Stimulated activated CD8-positive, alpha-beta memory T cell treated with anti-CD3 and anti-CD28 coated beads, Interleukin-12 subunit alpha, Interleukin-12 subunit beta, amount 100 ng/mL, for 4 hours (primary cell): Measurements from ENCODE around the gene JUND.
"Not testable (repeated sequence)": the region's sequence is repeated elsewhere in the genome, so short reads cannot be mapped to it uniquely, and the experiment has no call there.

Experiments used
- DNase-seq: peaks from one replicate; pipeline ENCODE4 v3.0.0-alpha.2; 2020; ENCODE audit warnings: low read depth

The JUND gene

DNA sequence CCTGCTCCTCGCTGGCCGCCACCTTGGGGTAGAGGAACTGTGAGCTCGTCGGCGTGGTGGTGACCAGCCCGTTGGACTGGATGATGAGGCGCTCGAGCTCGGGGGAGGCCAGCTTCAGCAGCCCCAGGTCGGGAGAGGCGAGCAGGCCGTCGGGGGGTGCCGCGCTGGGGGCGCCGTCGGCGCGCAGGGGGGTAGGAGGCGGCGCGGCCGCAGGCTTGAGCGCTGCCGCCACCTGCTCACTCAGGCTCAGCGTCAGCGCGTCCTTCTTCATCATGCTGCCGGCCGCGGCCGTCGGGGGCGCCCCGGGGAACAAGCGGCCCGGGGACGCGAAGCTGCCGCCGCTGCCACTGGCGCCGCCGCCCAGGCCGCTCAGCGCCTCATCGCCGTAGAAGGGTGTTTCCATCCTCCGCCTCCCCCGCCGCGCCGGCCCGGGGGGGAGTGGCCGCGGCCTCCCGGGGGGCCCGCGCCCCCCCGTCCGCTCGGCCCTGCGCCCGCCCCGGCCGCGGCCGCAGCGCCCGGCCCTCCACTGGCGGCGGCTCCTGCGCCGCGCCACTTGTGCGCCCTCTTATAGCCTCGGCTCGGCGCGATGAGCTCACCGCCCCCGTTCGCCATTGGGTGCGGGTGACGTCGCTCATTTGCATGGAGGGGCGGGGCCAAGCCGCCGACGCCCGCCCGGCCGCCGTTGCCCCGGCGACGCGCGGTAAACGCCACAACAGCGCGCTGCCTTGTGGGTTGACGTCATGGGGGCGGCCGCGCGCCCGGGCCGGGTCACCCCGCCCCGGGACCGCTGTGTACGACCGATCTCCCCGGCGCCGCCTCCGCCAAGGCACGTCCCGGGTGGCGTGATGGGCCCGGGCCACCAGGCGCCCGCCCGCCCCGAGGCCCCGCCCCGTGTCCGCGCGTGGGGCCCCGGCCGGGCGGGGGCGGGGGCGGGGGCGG is at the start of gene JUND:
Gene JUND, minus strand, starts transcription at position 541 of the 939 bp plus-strand sequence. Its CDS starts 138 bp downstream, at position 403.
- peak; percentile 99 for DNase-seq

DNA sequence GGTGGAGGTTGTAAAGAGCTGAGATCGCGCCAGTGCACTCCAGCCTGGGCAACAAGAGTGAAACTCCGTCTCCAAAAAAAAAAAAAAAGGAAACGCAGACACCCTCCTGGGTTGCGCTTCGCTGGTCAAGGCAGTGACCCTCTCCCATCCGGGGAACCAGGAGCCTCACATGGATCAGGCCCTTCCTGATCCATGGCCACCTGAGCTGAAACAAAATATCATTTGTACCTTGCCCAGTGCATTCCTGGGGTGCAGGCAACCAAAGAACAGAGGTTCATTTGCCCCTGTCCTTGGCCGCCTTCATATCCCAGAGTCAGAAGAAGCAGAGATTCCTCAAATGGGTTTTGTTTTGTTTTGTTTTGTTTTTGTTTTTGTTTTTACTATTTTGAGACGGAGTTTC is 49.4 kb upstream of the JUND start:
- no peak for DNase-seq

DNA sequence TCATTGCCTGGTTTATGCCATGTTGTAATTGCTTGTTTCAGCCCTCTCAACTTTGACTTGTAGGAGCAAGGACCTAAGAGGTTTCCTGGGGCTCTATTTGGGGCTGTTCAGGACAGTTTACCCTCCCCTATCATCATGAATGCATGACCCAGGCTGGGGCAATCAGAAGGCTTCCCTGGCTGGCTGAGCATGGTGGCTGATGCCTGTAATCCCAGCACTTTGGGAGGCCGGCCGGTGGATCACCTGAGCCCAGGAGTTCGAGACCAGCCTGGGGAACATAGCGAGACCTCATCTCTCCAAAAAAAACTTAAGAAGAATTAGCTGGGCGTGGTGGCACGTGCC is 47.6 kb upstream of the JUND start:
- DNase-seq: no peak

DNA sequence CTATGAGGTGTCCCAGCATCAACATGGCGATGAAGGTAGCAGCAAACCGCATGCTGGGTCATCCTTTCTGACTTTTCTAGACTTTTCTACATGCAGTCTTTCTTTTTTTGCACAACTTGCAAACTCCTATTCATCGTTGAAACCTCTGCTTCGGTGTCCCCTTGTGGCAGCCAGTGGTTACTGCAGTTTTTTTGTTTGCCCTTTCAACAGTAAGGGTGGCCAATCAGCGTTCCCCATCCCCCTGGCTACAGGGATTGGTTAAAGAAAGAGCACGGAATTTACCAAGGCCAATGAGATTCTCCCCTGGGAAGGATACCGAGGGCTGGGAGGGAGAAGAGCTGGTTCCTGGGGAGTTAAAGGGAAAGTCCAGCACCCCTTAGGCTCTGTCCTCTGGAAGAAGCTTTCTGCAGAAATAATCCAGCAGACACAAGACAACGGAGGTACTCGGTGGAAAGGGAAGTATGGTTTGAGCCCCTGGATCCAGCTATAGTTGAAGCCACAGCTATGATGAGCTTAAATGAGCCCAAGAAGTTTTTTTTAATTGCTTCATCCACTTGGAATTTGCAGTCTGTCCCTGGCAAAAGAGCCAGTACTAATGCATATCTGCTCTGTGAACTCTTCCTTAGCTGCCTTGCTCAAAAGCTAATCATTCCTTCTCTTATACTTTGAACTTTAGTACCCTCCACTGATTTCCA is 47.1 kb upstream of the JUND start:
- peak; percentile 66 for DNase-seq

DNA sequence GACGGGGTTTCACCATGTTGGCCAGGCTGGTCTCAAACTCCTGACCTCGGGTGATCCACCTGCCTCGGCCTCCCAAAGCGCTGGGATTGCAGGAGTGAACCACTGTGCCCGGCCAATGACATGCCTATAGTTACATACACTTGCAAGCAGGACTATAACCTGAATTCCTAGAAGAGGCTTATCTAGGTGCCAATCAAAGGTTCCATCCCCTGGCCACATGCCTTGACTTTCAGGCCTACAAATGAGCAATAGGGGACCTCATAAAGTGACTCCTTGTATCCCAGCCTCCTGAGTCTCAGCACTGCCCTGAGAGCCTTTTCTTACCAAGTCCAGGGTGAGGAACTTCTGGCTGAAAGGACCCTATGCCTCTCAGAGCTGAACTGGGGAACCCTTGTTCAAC is 45.4 kb upstream of the JUND start:
- DNase-seq: no peak

DNA sequence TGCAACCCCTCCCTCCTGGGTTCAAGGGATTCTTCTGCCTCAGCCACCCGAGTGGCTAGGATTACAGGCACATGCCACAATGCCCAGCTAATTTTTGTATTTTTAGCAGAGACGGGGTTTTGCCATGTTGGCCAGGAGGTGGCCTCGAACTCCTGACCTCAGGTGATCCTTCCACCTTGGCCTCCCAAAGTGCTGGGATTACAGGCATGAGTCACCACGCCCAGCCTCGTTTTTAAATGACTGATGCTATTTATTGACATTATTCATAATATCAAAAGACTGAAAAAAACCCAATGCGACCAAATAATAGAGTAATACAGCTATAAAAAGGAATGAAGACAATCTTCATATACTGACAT is 42.9 kb upstream of the JUND start:
- not testable (repeated sequence) for DNase-seq

DNA sequence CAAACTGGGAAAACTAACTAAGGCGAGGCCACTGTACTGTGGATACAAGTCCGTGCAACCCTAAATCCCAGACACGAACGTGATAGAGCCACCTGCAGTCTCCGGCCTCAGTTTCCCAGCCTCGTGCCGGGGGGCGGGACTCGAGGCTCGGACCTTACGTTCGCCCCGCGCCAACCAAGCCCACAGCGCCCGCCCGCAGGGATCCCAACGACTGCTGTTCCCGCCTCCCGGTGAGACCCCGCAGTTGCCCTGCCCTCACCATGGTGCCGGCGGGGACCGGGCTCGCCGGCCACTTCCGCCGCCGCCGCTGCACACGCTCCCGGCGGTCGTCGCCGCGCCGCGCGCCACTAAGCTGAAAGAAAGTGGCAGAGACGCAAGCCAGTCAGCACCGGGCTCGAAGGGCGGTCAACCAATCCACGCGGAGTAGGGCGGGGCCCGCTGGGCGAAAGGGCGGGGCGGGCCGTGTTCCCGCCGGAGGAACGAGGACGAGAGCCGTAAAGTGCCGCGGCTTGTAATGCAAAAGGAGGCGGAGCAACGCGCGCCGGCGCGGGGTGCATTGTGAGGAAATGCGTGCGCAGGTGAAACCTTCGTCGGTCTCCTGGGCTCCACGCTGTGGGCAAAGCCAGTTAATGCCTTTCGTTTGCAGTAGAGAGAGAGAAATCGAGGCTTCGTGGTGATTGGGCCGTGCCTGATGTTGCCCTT is 41.5 kb upstream of the JUND start, which contains the start of gene LSM4:
Gene LSM4, minus strand, starts transcription at position 318 of the 702 bp plus-strand sequence. Its CDS starts 56 bp downstream, at position 262.
- peak; percentile 99 for DNase-seq

DNA sequence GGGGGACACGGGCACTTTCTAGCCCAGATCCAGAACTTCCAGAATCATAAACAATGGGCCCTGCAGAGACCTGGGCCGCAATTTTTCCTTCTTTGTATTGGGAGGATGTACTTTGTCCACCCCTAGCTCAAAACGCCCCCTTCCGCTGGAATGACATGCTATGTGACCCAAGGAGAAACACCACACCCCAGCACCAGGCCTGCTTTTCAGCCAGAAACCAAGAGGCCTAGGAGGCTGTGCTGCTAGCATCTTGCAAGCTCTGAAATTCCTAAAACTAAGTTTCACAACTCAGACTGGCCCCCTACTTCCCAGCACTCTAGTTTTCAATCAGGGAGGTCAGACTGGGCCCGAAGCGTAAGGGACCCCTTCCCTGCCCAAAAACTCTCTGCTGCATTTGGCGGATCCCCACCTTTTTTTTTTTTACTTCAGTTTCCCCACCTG is 40.9 kb upstream of the JUND start:
- no peak for DNase-seq

DNA sequence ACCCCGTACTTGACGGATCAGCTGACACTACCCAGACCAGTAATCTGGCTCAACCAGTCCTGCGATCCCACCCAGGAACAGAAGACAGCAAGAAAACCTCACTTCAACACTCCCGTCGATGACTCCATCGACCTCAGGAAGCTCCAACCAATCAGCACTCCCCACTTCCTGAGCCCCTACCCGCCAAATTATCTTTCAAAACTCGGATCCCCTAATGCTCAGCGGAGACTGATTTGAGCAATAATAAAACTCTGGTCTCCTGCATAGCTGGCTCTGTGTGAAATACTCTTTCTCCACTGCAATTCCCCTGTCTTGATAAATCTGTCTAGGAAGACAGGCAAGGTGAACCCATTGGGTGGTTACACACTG is 40.3 kb upstream of the JUND start:
- DNase-seq: no peak

DNA sequence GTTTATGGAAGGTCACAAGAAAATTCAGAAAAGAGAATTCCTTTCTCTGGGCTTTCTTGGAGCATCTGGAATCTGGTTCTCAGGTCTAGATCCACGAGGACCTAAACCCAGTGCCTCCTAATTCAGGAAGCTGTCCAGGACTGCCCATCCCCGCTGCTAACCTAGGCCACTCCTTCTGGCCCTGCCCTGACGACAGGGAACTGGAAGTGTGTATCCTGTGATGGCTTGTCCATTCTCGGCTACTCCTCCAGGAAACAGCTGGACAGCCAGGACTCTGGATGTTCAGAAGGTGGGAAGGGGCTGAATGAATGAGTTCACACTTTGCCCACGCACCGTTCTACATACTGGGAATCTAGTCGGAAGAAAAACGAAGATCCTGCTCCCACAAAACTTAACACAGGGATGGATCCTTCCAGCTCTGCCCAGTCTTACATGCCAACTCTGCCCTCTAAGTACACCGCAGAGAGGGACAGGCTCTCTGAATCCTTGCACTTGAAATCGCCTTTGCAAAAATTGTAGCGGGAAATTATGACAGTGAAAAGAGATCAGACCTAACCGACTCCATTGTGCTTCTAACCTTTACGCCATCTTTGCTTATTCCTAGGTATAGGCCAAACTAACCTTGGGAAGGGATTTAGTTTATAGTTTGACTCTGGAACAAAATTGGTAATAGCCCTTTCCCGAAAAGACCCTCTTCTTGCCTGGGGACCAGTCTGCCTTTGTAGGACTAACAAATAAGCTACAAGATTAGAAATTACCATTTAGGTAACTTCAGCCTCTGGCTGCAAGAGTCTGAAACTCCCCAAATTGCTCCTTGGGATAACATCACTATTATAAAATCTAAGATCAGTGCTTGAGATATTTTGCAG is 39.7 kb upstream of the JUND start:
- no peak for DNase-seq

DNA sequence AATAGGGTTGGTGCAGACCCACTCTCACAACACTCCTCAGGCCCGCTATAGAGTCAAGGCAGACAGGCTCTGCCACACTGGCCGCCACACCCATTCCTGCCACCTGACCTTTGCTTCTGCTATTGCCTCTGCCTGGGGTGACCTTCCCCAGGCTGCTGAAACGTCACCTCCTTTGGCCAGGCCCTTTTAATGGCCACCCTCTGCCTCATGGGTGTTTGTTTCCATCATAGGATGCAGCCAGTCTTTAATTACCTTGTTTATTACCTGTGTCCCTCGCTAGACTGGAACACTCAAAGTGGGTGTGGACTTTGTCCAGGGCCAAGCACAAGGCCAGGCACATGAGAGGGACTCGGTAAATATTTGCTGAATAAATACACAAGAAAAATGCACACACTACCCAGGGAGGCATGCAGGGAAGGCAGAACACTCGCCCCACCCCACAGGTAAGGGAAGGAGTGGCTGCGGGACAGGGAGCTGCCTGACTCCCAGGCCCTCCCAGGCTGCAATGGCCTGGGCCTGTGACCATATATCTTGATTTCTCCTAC is 38.2 kb upstream of the JUND start:
- no peak for DNase-seq

DNA sequence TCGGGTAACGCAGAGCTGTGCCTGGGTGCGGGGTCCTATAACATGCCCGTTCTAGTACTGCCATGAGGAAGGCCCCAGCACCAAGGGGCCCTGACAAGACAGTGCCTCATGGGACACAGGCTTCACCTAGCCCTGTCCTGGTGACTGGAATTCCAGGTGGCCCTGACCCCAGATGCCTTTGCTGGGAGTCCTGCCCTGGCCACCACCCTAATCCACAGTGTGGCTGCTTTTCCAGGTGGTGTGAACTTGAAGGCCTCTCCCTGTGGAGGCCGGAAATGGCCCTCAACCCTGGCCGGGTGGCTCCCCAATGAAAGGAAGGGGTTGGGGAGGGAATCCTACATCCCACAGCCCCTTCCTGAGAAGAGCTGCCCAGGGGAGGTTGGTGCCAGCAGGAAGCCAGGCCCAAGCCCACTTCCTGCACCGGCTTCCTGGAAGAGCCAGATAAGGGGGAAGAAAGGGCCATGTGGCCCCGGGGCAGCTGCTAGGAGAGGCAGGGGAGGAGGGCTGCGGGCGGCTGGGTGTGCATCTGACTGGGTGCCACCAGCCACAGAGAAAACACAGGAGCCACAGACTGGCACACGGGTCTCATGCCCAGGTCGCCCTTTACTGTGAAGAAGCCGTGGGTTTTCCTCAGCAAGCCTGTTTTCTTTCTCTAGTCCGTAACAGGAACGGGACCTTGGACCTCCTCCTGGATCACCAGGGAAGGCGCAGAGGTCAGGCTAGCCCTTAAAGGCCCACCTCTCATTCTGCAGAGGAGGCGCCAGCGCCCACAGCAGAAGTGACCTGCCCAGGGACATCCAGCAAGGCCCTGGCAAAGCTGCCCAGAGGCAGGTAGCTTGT is 36.8 kb upstream of the JUND start:
- DNase-seq: no peak

DNA sequence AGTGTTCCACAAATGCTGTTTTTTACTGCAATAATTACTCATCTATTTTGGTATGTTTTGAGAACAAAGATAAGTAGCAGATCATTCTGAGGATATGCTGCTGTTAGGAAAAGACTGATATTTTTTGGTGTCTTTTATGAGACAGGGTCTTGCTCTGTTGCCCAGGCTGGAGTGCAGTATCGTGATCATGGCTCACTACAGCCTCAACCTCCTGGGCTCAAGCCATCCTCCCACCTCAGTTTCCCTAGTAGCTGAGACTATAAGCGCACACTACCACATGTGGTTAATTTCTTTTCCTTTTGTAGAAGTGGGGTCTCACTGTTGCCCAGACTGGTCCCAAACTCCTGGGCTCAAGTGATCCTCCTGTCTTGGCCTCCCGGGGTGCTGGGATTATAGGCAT is 32.0 kb upstream of the JUND start:
- no peak for DNase-seq

DNA sequence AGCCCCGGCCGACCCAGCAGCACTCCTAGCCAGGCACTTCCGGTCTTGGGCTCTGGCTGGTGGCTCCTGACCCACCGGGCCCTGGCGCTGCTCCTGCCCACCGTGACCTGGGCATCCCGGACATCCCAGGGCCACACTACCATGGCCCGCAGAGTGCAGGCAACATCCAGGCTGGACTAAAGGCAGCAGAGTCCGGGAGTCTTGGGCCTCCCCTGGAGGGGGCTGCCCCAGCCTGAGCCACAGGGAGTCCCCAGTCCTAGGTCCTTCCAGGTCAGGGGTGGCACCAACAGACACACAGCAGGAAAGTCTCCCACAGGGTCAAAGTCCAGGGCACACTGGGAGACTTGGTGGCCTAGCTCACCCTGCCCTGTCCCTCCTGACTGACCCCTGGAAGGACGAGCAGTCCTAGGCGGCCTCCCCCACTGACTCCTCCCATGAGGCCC is 30.7 kb upstream of the JUND start:
- no peak for DNase-seq

DNA sequence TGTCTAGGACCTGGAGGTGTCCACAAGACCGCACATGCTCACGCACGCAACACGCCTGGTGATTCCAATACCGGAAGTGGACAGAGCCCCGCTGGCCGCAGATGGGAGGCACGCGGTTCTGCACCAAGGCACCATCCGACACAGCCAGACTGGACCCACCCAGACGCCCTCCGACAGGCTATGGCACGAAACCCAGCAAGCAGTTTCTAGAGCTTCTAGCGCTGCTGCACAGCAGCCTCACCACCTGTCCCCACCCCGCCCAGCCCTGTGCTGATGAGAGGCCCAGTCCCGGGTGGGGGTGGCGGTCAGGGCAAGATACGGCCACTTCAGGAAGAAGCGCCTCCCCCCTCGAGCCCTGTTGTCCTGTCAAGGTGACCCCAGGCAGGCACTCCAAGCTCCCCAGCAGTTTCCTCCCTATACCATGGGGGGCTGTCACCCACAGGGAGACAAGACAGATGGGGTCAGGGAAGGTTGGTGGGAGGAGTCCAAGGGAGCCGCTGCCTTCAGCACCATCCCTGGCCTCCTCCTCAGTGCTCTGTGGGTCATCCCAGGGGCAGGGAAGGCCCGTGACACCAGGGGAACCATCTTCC is 30.2 kb upstream of the JUND start:
- DNase-seq: no peak

DNA sequence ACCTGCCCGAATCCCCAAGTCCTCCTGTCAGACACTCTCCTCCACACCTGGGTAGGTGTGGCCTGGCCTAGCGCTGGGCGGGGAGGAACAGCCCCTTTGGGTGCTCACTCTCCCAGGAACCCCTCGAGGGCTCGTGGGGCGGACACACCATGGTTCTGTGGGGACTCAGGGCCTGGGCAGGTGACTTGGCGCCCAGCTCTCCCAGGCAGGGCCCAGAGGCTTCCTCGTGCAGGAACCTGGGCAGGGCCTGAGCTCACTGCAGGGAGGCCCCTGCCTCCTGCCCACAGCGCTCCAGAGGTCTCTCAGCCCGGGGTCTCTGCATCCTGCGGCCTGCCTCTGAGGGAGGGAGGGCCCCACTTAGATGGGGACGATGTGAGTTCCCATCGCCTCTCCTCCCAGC is 29.5 kb upstream of the JUND start:
- DNase-seq: no peak

DNA sequence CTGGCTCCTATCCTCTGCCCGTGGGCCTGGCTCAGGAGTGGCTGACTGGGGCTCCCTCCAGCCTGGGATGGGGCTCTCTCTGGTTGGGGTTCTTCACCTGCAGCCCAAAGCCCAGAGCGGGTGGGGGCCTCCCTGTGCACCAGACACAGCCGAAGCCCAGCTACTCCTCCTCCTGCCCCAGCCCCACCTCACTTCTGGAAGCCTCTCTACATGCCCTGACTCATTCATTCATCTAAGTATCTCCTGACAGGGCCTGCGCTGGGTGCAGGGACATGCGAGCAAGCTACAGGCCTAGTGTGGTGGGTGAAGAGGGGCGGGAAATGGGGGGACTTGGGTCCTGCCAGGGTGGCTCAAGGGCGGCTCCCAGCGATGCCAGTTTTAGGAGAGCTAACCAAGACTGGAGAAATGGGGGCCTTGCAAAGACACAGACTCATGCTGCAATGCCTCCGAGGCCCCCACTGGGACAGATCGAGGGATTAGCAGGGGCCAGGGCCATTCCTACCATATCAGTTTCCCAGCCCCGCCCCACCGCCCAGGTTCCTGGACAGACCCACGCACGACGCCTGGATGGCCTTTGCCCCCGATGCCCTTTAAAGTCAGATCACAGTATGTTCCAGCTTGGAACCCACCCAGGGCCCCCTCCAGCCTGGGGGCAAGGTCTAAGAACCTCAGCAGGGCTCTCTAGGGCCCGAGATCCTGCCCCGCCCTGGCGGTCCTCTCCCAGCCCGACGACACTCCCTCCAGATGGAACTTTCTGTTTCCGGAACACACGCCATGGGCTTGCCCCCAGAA is 28.9 kb upstream of the JUND start:
- no peak for DNase-seq

DNA sequence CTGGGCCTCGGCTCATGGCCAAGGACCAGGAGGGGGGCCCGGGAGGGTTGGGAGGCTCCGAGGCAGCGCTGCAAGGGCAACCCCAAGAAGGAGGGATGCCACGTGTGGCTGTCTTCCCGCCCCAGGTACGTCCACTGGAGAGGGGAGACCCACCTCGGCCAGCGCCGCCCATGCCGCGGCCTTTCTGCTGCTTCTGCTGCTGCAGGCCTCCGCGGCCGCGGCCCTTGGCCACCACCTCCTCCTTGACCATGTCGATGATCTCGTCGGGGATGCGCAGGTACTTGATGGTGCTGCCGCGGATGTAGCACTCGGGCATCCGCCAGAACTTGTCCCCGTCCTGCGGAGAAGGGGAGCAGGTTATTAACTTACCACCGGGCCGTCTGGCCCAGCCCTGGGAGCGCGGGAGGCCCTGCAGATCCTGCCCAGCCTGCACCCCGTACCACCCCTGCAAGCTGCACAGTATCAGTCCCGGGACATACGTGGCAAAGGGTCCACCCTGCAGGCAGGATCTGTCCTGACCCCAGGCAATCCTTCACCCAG is 28.2 kb upstream of the JUND start:
- DNase-seq: no peak

DNA sequence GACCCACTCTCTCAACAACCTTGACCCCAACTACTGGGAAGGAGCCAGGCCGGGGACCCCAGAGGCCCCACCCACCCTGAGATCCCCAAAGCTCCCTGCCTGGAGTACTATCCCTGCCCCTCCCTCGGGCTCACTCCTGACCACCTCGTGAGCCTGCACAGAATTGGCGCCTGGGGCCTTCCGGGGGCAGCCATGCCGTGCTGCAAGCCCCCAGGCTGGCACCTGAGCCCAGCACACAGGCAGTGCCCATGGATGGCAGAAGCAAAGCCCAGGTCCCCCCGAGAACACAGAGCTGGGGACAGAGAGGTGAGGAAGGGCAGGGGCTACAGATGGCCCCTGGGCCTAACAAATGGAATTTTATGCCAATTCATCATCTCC is 27.5 kb upstream of the JUND start:
- no peak for DNase-seq
